Panc1 (cell line): Measurements from ENCODE around the gene FBLN1.

Experiments
- POLR2AphosphoS5 ChIP-seq: IDR thresholded peaks from 2 replicates; pipeline ENCODE4 v1.6.1; 2012; ENCODE audit warnings: mild to moderate bottlenecking, low read depth, low read length, moderate library complexity
- TCF7L2 ChIP-seq: IDR thresholded peaks from 2 replicates; pipeline ENCODE4 v1.6.1; 2011; ENCODE audit warnings: mild to moderate bottlenecking, low read depth, low read length, inconsistent platforms
- TF ChIP-seq, protein P1 (sequence below): fragments of 450-650 bp; IDR thresholded peaks from 2 replicates; pipeline ENCODE4 v1.5.1; 2017; ENCODE audit warnings: mild to moderate bottlenecking
- TF ChIP-seq, protein P2 (sequence below), 2 experiments: IDR thresholded peaks; 2 replicates each; pipeline ENCODE4 v1.6.1; 2011 to 2012; ENCODE audit warnings: low read depth in 2 of 2, control low read depth in 1 of 2, low read length in 1 of 2, mild to moderate bottlenecking in 1 of 2, moderate library complexity in 1 of 2; ENCODE audit not compliant: insufficient read depth in 1 of 2

- TF ChIP-seq, protein P1, sequence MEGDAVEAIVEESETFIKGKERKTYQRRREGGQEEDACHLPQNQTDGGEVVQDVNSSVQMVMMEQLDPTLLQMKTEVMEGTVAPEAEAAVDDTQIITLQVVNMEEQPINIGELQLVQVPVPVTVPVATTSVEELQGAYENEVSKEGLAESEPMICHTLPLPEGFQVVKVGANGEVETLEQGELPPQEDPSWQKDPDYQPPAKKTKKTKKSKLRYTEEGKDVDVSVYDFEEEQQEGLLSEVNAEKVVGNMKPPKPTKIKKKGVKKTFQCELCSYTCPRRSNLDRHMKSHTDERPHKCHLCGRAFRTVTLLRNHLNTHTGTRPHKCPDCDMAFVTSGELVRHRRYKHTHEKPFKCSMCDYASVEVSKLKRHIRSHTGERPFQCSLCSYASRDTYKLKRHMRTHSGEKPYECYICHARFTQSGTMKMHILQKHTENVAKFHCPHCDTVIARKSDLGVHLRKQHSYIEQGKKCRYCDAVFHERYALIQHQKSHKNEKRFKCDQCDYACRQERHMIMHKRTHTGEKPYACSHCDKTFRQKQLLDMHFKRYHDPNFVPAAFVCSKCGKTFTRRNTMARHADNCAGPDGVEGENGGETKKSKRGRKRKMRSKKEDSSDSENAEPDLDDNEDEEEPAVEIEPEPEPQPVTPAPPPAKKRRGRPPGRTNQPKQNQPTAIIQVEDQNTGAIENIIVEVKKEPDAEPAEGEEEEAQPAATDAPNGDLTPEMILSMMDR = no peak
- TF ChIP-seq, protein P2, sequence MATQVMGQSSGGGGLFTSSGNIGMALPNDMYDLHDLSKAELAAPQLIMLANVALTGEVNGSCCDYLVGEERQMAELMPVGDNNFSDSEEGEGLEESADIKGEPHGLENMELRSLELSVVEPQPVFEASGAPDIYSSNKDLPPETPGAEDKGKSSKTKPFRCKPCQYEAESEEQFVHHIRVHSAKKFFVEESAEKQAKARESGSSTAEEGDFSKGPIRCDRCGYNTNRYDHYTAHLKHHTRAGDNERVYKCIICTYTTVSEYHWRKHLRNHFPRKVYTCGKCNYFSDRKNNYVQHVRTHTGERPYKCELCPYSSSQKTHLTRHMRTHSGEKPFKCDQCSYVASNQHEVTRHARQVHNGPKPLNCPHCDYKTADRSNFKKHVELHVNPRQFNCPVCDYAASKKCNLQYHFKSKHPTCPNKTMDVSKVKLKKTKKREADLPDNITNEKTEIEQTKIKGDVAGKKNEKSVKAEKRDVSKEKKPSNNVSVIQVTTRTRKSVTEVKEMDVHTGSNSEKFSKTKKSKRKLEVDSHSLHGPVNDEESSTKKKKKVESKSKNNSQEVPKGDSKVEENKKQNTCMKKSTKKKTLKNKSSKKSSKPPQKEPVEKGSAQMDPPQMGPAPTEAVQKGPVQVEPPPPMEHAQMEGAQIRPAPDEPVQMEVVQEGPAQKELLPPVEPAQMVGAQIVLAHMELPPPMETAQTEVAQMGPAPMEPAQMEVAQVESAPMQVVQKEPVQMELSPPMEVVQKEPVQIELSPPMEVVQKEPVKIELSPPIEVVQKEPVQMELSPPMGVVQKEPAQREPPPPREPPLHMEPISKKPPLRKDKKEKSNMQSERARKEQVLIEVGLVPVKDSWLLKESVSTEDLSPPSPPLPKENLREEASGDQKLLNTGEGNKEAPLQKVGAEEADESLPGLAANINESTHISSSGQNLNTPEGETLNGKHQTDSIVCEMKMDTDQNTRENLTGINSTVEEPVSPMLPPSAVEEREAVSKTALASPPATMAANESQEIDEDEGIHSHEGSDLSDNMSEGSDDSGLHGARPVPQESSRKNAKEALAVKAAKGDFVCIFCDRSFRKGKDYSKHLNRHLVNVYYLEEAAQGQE (IDR thresholded peaks at IDR 0.05; ENCODE audit: insufficient read depth in 1 of 2, low read depth in 2 of 2, low read length in 1 of 2) = no peak
- TF ChIP-seq POLR2AphosphoS5 = no peak
- no peak for TF ChIP-seq TCF7L2
Observed at GRCh38 chr22:45541382-45541979, 38.8 kb downstream of the FBLN1 start.
